Measurements from ENCODE around the gene UTP14C.
"Not testable (repeated sequence)": the region's sequence is repeated elsewhere in the genome, so short reads cannot be mapped to it uniquely, and the experiment has no call there.

Gene UTP14C, protein sequence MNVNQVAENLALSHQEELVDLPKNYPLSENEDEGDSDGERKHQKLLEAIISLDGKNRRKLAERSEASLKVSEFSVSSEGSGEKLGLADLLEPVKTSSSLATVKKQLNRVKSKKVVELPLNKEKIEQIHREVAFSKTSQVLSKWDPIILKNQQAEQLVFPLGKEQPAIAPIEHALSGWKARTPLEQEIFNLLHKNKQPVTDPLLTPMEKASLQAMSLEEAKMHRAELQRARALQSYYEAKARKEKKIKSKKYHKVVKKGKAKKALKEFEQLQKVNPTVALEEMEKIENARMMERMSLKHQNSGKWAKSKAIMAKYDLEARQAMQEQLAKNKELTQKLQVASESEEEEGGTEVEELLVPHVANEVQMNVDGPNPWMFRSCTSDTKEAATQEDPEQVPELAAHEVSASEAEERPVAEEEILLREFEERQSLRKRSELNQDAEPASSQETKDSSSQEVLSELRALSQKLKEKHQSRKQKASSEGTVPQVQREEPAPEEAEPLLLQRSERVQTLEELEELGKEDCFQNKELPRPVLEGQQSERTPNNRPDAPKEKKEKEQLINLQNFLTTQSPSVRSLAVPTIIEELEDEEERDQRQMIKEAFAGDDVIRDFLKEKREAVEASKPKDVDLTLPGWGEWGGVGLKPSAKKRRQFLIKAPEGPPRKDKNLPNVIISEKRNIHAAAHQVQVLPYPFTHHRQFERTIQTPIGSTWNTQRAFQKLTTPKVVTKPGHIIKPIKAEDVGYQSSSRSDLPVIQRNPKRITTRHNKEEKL

GRCh38 chr13:52024481-52024880, at the start of gene UTP14C:
Gene UTP14C, plus strand, starts transcription at chr13:52024691. Its CDS starts 4,114 bp downstream, at chr13:52028805.
- H2AFZ ChIP-seq (ENCODE audit: low read length, unreplicated experiment), result no peak within 1 kb of the TSS
- no peaks in the 10 kb centered on the region for H3K27me3 ChIP-seq (ENCODE audit: insufficient read depth, low read length)
- no peaks in the 10 kb centered on the region for H3K4me1 ChIP-seq (ENCODE audit: control insufficient read depth, insufficient read depth, low read length, unreplicated experiment)
- no peak within 1 kb of the TSS for H3K4me3 ChIP-seq (ENCODE audit: low read depth, low read length)
- peaks cover 51% of the 10 kb centered on the region for H3K36me3 ChIP-seq (ENCODE audit: insufficient read depth, low read length)
- peaks cover 7% of the 10 kb centered on the region for H3K79me2 ChIP-seq (ENCODE audit: control insufficient read depth, insufficient read depth, low read length, unreplicated experiment)
- no peak within 1 kb of the TSS for H3K27ac ChIP-seq (ENCODE audit: low read depth, low read length)

DNA sequence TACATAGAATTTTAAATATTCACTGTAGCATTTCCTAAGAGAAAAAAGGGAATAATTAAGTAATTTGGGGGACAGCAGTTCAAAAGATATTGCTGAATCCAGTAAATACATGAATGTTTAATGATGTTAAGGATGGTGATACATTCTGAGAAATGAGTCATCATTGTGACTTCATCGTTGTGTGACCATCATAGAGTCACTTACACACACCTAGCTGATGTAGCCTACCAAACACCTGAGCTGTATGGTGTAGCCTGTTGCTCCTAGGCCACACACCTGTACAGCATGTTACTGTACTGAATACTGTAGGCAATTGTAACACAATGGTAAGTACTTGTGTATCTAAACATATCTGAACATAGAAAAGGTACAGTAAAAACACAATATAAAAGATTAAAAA, 48.1 kb upstream of the UTP14C start:
- Histone ChIP-seq H2AFZ (ENCODE audit: low read length, unreplicated experiment) (no peak overlapping the region), H3K27me3 (ENCODE audit: insufficient read depth, low read length) (no peaks in the 10 kb centered on the region), H3K36me3 (ENCODE audit: insufficient read depth, low read length) (no peaks in the 10 kb centered on the region), H3K79me2 (ENCODE audit: control insufficient read depth, insufficient read depth, low read length, unreplicated experiment) (no peaks in the 10 kb centered on the region), H3K4me1 (ENCODE audit: control insufficient read depth, insufficient read depth, low read length, unreplicated experiment) (peaks cover 6% of the 10 kb centered on the region), H3K27ac (ENCODE audit: low read depth, low read length) (no peak overlapping the region), H3K4me3 (ENCODE audit: low read depth, low read length) (no peak overlapping the region)

DNA sequence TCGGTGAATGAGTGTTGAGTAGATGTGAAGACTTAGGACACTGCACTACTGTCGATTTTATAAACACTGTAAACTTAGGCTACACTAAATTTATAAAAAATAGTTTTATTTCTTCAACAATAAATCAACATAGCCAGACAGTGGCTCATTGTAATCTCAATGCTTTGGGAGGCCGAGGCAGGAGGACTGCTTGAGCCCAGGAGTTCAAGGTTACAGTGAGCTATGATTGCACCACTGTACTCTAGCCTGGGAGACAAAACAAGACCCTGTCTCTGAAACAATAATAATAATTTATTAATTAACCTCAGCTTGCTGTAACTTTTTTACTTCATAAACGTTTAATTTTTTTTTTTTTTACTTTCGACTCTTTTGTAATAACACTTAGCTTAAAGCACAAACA, 47.6 kb upstream of the UTP14C start:
- H3K4me3 ChIP-seq (ENCODE audit: low read depth, low read length), result no peak overlapping the region
- H3K79me2 ChIP-seq (ENCODE audit: control insufficient read depth, insufficient read depth, low read length, unreplicated experiment), result no peaks in the 10 kb centered on the region
- no peak overlapping the region for H2AFZ ChIP-seq (ENCODE audit: low read length, unreplicated experiment)
- no peaks in the 10 kb centered on the region for H3K27me3 ChIP-seq (ENCODE audit: insufficient read depth, low read length)
- no peak overlapping the region for H3K27ac ChIP-seq (ENCODE audit: low read depth, low read length)
- no peaks in the 10 kb centered on the region for H3K36me3 ChIP-seq (ENCODE audit: insufficient read depth, low read length)
- H3K4me1 ChIP-seq (ENCODE audit: control insufficient read depth, insufficient read depth, low read length, unreplicated experiment), result peaks cover 8% of the 10 kb centered on the region

GRCh38 chr13:51977625-51978024, 46.9 kb upstream of the UTP14C start:
- no peak overlapping the region for H2AFZ ChIP-seq (ENCODE audit: low read length, unreplicated experiment)
- H3K27me3 ChIP-seq (ENCODE audit: insufficient read depth, low read length), result no peaks in the 10 kb centered on the region
- H3K27ac ChIP-seq (ENCODE audit: low read depth, low read length), result no peak overlapping the region
- no peak overlapping the region for H3K4me3 ChIP-seq (ENCODE audit: low read depth, low read length)
- peaks cover 8% of the 10 kb centered on the region for H3K4me1 ChIP-seq (ENCODE audit: control insufficient read depth, insufficient read depth, low read length, unreplicated experiment)
- H3K36me3 ChIP-seq (ENCODE audit: insufficient read depth, low read length), result no peaks in the 10 kb centered on the region
- no peaks in the 10 kb centered on the region for H3K79me2 ChIP-seq (ENCODE audit: control insufficient read depth, insufficient read depth, low read length, unreplicated experiment)

DNA sequence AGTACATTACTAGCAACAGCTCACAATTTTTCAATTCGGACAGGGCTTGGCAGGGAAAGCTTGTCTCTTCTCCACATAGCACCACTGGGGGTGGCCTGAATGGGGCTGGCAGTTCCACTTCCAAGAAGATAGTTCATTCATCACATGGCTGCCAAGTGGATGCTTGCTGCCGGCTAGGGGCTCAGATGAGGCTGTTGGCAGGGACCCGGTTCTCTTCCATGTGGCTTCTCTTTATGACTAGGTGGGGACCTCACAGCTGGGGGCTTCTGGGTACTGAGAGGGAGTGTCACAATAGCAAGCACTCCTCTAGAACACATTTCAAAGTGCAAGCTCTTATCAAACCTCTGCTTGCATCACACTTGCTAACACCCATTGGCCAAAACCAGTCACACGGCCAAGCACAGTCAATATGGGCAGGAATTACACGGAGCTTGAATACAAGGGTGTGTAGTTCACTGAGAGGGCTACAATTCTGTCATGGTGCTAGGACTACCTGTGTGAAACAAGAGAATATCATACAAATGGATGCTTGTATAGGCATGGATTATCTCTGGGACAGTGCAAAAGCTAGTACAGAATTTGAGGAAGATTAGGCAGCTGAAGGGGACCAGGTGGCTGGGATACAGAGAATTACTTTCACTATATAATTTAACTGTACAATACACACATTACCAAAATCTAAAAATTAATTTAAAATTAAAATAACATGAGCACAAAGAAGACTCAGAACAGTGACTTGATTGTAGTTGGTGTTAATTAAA, 45.5 kb upstream of the UTP14C start:
- Histone ChIP-seq H3K79me2 (ENCODE audit: control insufficient read depth, insufficient read depth, low read length, unreplicated experiment) (no peaks in the 10 kb centered on the region), H2AFZ (ENCODE audit: low read length, unreplicated experiment) (no peak overlapping the region), H3K27ac (ENCODE audit: low read depth, low read length) (no peak overlapping the region), H3K4me1 (ENCODE audit: control insufficient read depth, insufficient read depth, low read length, unreplicated experiment) (peaks cover 8% of the 10 kb centered on the region), H3K36me3 (ENCODE audit: insufficient read depth, low read length) (no peaks in the 10 kb centered on the region), H3K4me3 (ENCODE audit: low read depth, low read length) (no peak overlapping the region), H3K27me3 (ENCODE audit: insufficient read depth, low read length) (no peaks in the 10 kb centered on the region)

DNA sequence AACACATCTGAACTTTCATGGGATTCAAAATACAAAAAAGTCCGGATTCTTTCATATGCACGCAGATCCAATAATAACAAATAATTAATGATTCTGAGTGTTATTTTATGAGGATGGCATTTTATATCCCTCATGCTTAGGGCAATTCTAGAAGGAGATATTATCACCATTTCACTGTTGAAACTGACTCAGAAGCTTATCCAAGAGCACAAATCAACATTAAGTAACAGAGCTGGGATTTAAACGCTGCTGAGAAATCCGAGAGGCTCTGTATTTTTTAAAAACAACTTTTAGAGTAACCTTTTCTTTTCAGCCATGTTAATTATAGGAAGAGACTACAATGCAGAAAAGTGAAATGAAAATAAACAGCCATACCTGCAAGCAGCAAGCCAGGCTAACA, 43.6 kb upstream of the UTP14C start:
- H3K27ac ChIP-seq (ENCODE audit: low read depth, low read length), result no peak overlapping the region
- H3K4me3 ChIP-seq (ENCODE audit: low read depth, low read length), result no peak overlapping the region
- no peaks in the 10 kb centered on the region for H3K27me3 ChIP-seq (ENCODE audit: insufficient read depth, low read length)
- H3K36me3 ChIP-seq (ENCODE audit: insufficient read depth, low read length), result no peaks in the 10 kb centered on the region
- peaks cover 8% of the 10 kb centered on the region for H3K4me1 ChIP-seq (ENCODE audit: control insufficient read depth, insufficient read depth, low read length, unreplicated experiment)
- no peaks in the 10 kb centered on the region for H3K79me2 ChIP-seq (ENCODE audit: control insufficient read depth, insufficient read depth, low read length, unreplicated experiment)
- H2AFZ ChIP-seq (ENCODE audit: low read length, unreplicated experiment), result peak overlapping the region; percentile 50

DNA sequence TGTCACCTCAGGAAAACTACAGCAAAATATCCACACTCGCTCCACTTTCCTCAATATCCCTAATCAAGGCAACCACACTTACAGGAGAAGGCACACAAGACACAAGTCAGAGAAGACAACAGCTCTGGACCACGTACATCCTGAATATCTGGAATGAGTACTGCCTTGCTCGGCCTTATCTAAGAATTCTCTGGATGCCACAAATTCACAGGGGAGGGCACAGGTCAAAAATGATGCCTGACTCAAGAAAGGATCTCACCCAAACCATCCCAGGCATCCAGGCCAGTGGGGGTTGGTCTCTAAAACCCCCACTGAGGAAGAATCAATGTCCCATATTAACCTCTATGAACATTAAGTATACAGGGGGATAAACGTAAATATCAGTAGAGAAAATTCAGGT, 43.1 kb upstream of the UTP14C start:
- Histone ChIP-seq H3K4me3 (ENCODE audit: low read depth, low read length) (no peak overlapping the region), H3K79me2 (ENCODE audit: control insufficient read depth, insufficient read depth, low read length, unreplicated experiment) (no peaks in the 10 kb centered on the region), H3K27me3 (ENCODE audit: insufficient read depth, low read length) (no peaks in the 10 kb centered on the region), H2AFZ (ENCODE audit: low read length, unreplicated experiment) (peak overlapping the region; percentile 50), H3K36me3 (ENCODE audit: insufficient read depth, low read length) (no peaks in the 10 kb centered on the region), H3K27ac (ENCODE audit: low read depth, low read length) (no peak overlapping the region), H3K4me1 (ENCODE audit: control insufficient read depth, insufficient read depth, low read length, unreplicated experiment) (peaks cover 8% of the 10 kb centered on the region)

- H3K4me3 ChIP-seq (ENCODE audit: low read depth, low read length); H3K27me3 ChIP-seq (ENCODE audit: insufficient read depth, low read length); H3K36me3 ChIP-seq (ENCODE audit: insufficient read depth, low read length); H3K4me1 ChIP-seq (ENCODE audit: control insufficient read depth, insufficient read depth, low read length, unreplicated experiment); H3K79me2 ChIP-seq (ENCODE audit: control insufficient read depth, insufficient read depth, low read length, unreplicated experiment); H3K27ac ChIP-seq (ENCODE audit: low read depth, low read length); H2AFZ ChIP-seq (ENCODE audit: low read length, unreplicated experiment): not testable (repeated sequence)
Observed at GRCh38 chr13:51983292-51983691, 41.2 kb upstream of the UTP14C start.

GRCh38 chr13:51984904-51985303, 39.6 kb upstream of the UTP14C start:
- not testable (repeated sequence) for H3K27ac ChIP-seq (ENCODE audit: low read depth, low read length); H3K27me3 ChIP-seq (ENCODE audit: insufficient read depth, low read length)

GRCh38 chr13:51988988-51989618, 35.4 kb upstream of the UTP14C start:
- H3K36me3 ChIP-seq (ENCODE audit: insufficient read depth, low read length), result no peaks in the 10 kb centered on the region
- no peaks in the 10 kb centered on the region for H3K27me3 ChIP-seq (ENCODE audit: insufficient read depth, low read length)
- H3K4me1 ChIP-seq (ENCODE audit: control insufficient read depth, insufficient read depth, low read length, unreplicated experiment), result no peaks in the 10 kb centered on the region
- H3K4me3 ChIP-seq (ENCODE audit: low read depth, low read length), result no peak overlapping the region
- H3K27ac ChIP-seq (ENCODE audit: low read depth, low read length), result no peak overlapping the region
- no peak overlapping the region for H2AFZ ChIP-seq (ENCODE audit: low read length, unreplicated experiment)
- no peaks in the 10 kb centered on the region for H3K79me2 ChIP-seq (ENCODE audit: control insufficient read depth, insufficient read depth, low read length, unreplicated experiment)

More at GRCh38 chr13:51984904-51985303, 39.6 kb upstream of the UTP14C start:
- not testable (repeated sequence) for H3K4me3 ChIP-seq (ENCODE audit: low read depth, low read length); H2AFZ ChIP-seq (ENCODE audit: low read length, unreplicated experiment); H3K4me1 ChIP-seq (ENCODE audit: control insufficient read depth, insufficient read depth, low read length, unreplicated experiment); H3K79me2 ChIP-seq (ENCODE audit: control insufficient read depth, insufficient read depth, low read length, unreplicated experiment); H3K36me3 ChIP-seq (ENCODE audit: insufficient read depth, low read length)
